Measurements from ENCODE around the gene OR12D1. TPM values are rescaled to one million over a fixed set of nuclear protein-coding genes. Genes with fewer than 3 reads are reported as not detected.

The OR12D1 gene
- total and polyA plus RNA-seq, 3 donors from 2014 or later = not detected

DNA sequence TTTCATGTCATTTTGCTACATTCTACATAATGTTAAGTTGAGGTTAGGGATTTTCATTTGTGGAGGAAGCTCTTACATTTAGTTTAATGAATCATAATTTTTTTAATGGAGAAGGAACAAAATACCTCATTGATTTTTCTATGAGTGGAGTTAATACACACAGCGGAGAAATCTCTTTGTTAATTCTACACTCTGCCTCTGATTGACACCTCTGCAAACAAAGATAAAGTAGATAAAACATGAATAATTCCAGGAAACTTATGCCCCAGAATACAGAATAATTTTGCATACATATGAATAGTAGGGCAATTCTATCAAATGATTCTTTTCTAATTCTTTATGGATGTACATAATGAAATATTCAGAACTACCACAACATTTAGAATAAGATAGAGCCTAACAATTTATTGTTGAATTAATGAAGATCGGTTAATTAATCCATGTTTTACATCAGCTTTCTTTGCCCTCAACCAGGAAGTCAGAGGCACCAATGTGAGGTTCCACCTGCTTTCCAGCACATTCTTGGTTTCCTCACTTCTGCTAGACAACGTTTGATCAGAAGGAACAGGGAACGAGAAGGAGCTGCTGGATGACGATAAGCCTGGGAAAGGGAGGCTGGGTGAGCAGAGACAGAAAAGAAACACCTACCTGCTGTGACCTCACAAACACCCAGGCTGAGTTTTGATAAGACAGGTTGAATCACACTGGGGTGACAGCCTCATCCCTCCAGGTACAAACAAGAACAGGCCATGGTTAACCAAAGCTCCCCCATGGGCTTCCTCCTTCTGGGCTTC is 46.5 kb downstream of the OR12D1 start:
- Histone ChIP-seq H3K27me3 (no peaks in the 10 kb centered on the region), H3K4me3 (no peak overlapping the region), H3K36me3 (ENCODE audit: low read depth, missing control alignments) (no peaks in the 10 kb centered on the region), H3K27ac (no peak overlapping the region), H3K4me1 (no peaks in the 10 kb centered on the region), H3K9me3 (no peaks in the 10 kb centered on the region)
- WGBS, 2 donors = 78 to 81% methylated on average over 5 of the region's 5 CpGs
- TF ChIP-seq, protein P1, sequence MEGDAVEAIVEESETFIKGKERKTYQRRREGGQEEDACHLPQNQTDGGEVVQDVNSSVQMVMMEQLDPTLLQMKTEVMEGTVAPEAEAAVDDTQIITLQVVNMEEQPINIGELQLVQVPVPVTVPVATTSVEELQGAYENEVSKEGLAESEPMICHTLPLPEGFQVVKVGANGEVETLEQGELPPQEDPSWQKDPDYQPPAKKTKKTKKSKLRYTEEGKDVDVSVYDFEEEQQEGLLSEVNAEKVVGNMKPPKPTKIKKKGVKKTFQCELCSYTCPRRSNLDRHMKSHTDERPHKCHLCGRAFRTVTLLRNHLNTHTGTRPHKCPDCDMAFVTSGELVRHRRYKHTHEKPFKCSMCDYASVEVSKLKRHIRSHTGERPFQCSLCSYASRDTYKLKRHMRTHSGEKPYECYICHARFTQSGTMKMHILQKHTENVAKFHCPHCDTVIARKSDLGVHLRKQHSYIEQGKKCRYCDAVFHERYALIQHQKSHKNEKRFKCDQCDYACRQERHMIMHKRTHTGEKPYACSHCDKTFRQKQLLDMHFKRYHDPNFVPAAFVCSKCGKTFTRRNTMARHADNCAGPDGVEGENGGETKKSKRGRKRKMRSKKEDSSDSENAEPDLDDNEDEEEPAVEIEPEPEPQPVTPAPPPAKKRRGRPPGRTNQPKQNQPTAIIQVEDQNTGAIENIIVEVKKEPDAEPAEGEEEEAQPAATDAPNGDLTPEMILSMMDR (IDR thresholded peaks at IDR 0.05) = no peak
- TF ChIP-seq POLR2A (IDR thresholded peaks at IDR 0.05) = no peak
- intact Hi-C loops (cut with DNase I; ENCODE audit: low total_unique reads) = no loop called here
- DNase-seq = no peak

DNA sequence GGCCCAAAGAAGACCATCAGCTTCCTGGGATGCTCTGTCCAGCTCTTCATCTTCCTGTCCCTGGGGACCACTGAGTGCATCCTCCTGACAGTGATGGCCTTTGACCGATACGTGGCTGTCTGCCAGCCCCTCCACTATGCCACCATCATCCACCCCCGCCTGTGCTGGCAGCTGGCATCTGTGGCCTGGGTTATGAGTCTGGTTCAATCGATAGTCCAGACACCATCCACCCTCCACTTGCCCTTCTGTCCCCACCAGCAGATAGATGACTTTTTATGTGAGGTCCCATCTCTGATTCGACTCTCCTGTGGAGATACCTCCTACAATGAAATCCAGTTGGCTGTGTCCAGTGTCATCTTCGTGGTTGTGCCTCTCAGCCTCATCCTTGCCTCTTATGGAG is 47.3 kb downstream of the OR12D1 start:
- TF ChIP-seq, protein P1 (IDR thresholded peaks at IDR 0.05) = no peak
- TF ChIP-seq POLR2A (IDR thresholded peaks at IDR 0.05) = no peak
- Histone ChIP-seq H3K36me3 (ENCODE audit: low read depth, missing control alignments) (no peaks in the 10 kb centered on the region), H3K27me3 (no peaks in the 10 kb centered on the region), H3K4me3 (no peak overlapping the region), H3K27ac (no peak overlapping the region), H3K4me1 (no peaks in the 10 kb centered on the region), H3K9me3 (no peaks in the 10 kb centered on the region)
- intact Hi-C loops (cut with DNase I; ENCODE audit: low total_unique reads) = no loop called here
- 78 to 91% methylated on average over 5 to 6 of the region's 6 CpGs for WGBS, 2 donors
- no peak for DNase-seq

DNA sequence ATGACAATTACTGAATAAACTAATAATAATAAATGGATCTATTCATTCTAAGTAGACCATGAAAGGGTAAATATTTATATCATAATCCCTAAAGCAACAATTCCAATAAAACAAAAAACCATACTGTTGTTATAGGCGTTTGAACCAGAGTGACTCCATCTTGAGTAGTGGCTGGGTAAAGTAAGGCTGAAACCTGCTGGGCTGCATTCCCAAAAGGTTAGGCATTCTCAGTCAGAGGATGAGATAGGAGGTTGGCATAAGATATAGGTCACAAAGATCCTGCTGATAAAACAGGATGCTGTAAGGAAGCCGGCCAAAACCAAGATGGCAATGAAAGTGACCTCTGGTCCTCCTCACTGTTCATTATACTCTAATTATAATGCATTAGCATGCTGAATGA is 50.6 kb downstream of the OR12D1 start:
- Histone ChIP-seq H3K27ac (no peak overlapping the region), H3K4me3 (no peak overlapping the region), H3K27me3 (no peaks in the 10 kb centered on the region), H3K4me1 (no peaks in the 10 kb centered on the region), H3K9me3 (no peaks in the 10 kb centered on the region), H3K36me3 (ENCODE audit: low read depth, missing control alignments) (no peaks in the 10 kb centered on the region)
- WGBS, 2 donors = 82 to 88% methylated on average over 2 of the region's 2 CpGs
- TF ChIP-seq POLR2A (IDR thresholded peaks at IDR 0.05) = no peak
- TF ChIP-seq, protein P1 (IDR thresholded peaks at IDR 0.05) = no peak
- intact Hi-C loops (cut with DNase I; ENCODE audit: low total_unique reads) = no loop called here
- DNase-seq = no peak

DNA sequence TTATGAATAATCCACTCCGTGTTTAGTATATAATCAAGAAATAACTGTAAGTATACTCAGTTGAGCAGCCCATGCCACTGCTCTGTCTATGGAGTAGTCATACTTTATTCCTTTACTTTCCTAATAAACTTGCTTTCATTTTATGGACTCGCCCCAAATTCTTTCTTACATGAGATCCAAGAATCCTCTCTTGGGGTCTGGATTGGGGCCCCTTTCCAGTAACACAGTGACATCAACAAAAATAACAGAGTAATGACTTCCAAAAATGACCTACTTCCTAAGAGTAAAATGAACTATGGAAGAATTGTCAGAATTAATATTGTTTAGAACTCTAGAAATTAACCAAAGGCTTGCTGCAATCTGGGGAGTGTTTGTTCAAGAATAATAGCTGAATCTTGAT is 51.1 kb downstream of the OR12D1 start:
- DNase-seq = no peak
- Histone ChIP-seq H3K4me3 (no peak overlapping the region), H3K27me3 (no peaks in the 10 kb centered on the region), H3K27ac (no peak overlapping the region), H3K4me1 (no peaks in the 10 kb centered on the region), H3K9me3 (no peaks in the 10 kb centered on the region), H3K36me3 (ENCODE audit: low read depth, missing control alignments) (no peaks in the 10 kb centered on the region)
- intact Hi-C loops (cut with DNase I; ENCODE audit: low total_unique reads) = no loop called here
- WGBS, 2 donors = 86 to 88% methylated on average over 2 of the region's 2 CpGs
- TF ChIP-seq POLR2A (IDR thresholded peaks at IDR 0.05) = no peak
- TF ChIP-seq, protein P1 (IDR thresholded peaks at IDR 0.05) = no peak

DNA sequence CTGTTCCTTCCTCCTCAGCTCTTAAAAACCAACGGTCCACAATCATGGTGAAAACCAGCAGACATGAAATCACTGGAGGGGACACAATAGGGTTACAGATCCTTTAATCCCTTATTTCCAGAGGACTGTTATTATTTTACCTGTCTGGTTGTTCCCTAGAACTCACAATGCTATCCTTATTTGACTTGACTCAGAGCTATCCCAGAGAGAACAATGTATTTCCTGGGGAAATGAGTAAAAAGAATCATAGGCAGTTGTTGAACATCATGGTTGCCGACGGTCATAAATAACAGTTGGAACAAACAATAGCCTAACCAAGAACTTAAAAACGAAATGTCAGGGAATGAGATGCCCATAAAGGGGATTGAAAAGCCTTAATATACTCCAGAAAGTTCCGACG is 51.5 kb downstream of the OR12D1 start:
- Histone ChIP-seq H3K4me3 (no peak overlapping the region), H3K36me3 (ENCODE audit: low read depth, missing control alignments) (no peaks in the 10 kb centered on the region), H3K9me3 (no peaks in the 10 kb centered on the region), H3K27me3 (no peaks in the 10 kb centered on the region), H3K27ac (no peak overlapping the region), H3K4me1 (no peaks in the 10 kb centered on the region)
- TF ChIP-seq, protein P1 (IDR thresholded peaks at IDR 0.05) = no peak
- no peak for TF ChIP-seq POLR2A (IDR thresholded peaks at IDR 0.05)
- 78 to 79% methylated on average over 6 of the region's 6 CpGs for WGBS, 2 donors
- no peak for DNase-seq
- intact Hi-C loops (cut with DNase I; ENCODE audit: low total_unique reads) = no loop called here

Measured in testis (tissue), 3 donors.